ENCODE measurements around the gene ATF3. TPM values are rescaled to one million over a fixed set of nuclear protein-coding genes. Genes with fewer than 3 reads are reported as not detected.

Gene ATF3
- total and polyA plus RNA-seq, 4 donors: 5.3 to 18.3 (median 6.0) TPM

Other genes with a start within 250 kb of the ATF3 start
- 10 to 100 TPM; 35.2 to 54.4 TPM for gene PACC1, start 193.9 kb upstream of the ATF3 start, total RNA-seq
- 10 to 100 TPM; 67.3 to 79.7 TPM for gene PACC1, start 193.9 kb upstream of the ATF3 start, polyA plus RNA-seq (ENCODE audit: insufficient read length in 2 of 2)
- 100 to 1,000 TPM in 1 of 2 donors, 10 to 100 TPM in 1; 34.3 to 142 TPM for gene NENF, start 175.8 kb upstream of the ATF3 start, total RNA-seq
- 10 to 100 TPM; 66.0 to 69.5 TPM for gene NENF, start 175.8 kb upstream of the ATF3 start, polyA plus RNA-seq (ENCODE audit: insufficient read length in 2 of 2)
- gene BATF3, start 91.1 kb downstream of the ATF3 start, total RNA-seq: 1 to 10 TPM; 2.7 to 3.0 TPM
- 1 to 10 TPM; 4.1 to 7.2 TPM for gene BATF3, start 91.1 kb downstream of the ATF3 start, polyA plus RNA-seq (ENCODE audit: insufficient read length in 2 of 2)
- 10 to 100 TPM; 51.8 to 72.4 TPM for gene NSL1, start 183.0 kb downstream of the ATF3 start, total RNA-seq
- 10 to 100 TPM; 41.4 to 48.3 TPM for gene NSL1, start 183.0 kb downstream of the ATF3 start, polyA plus RNA-seq (ENCODE audit: insufficient read length in 2 of 2)
- 10 to 100 TPM; 20.4 to 23.4 TPM for gene TATDN3, start 183.1 kb downstream of the ATF3 start, total RNA-seq
- gene TATDN3, start 183.1 kb downstream of the ATF3 start, polyA plus RNA-seq (ENCODE audit: insufficient read length in 2 of 2): 10 to 100 TPM; 19.1 to 24.7 TPM
- gene SPATA45, start 238.9 kb downstream of the ATF3 start, total RNA-seq: 1 to 10 TPM; 1.3 to 4.7 TPM
- 1 to 10 TPM in 1 of 2 donors, under 1 TPM in 1; 0.52 to 1.1 TPM for gene SPATA45, start 238.9 kb downstream of the ATF3 start, polyA plus RNA-seq (ENCODE audit: insufficient read length in 2 of 2)
- gene FLVCR1, start 249.5 kb downstream of the ATF3 start, total RNA-seq: 10 to 100 TPM; 15.2 to 30.5 TPM
- gene FLVCR1, start 249.5 kb downstream of the ATF3 start, polyA plus RNA-seq (ENCODE audit: insufficient read length in 2 of 2): 10 to 100 TPM; 16.5 to 22.2 TPM